T-helper 1 cell treated with Interleukin-12 subunit alpha and Interleukin-12 subunit beta and Interleukin-4 antibody, amounts not matched to agents 30 μg/mL and 1 μg/mL, for 36 hours (primary cell): Measurements from ENCODE around the gene DDN.

Source experiments
- H3K27ac Mint-ChIP-seq: one replicate; pipeline ENCODE4 v1.8.0; 2021; ENCODE audit warnings: mild to moderate bottlenecking, mixed read lengths
- H3K27me3 Mint-ChIP-seq: one replicate; pipeline ENCODE4 v1.8.0; 2021; ENCODE audit warnings: low read depth, mixed read lengths
- H3K36me3 Mint-ChIP-seq: one replicate; pipeline ENCODE4 v1.8.0; 2021; ENCODE audit warnings: low read depth, mixed read lengths
- H3K4me1 Mint-ChIP-seq: one replicate; pipeline ENCODE4 v1.8.0; 2021; ENCODE audit warnings: low read depth, mixed read lengths
- H3K4me3 Mint-ChIP-seq: one replicate; pipeline ENCODE4 v1.8.0; 2021; ENCODE audit warnings: mild to moderate bottlenecking, moderate library complexity, mixed read lengths
- H3K9me3 Mint-ChIP-seq: one replicate; pipeline ENCODE4 v1.8.0; 2021; ENCODE audit warnings: mixed read lengths

Gene DDN

GRCh38 chr12:49012739-49013138 is 13.6 kb upstream of the DDN start:
- Mint-ChIP-seq H3K36me3 (peaks cover 32% of the 10 kb centered on the region), H3K9me3 (no peaks in the 10 kb centered on the region), H3K27me3 (no peaks in the 10 kb centered on the region), H3K27ac (no peak overlapping the region), H3K4me1 (peaks cover 26% of the 10 kb centered on the region), H3K4me3 (no peak overlapping the region)

- Mint-ChIP-seq H3K36me3 (peaks cover 28% of the 10 kb centered on the region), H3K27me3 (no peaks in the 10 kb centered on the region), H3K4me1 (peaks cover 5% of the 10 kb centered on the region), H3K27ac (no peak overlapping the region), H3K9me3 (no peaks in the 10 kb centered on the region), H3K4me3 (no peak overlapping the region)
These were observed 11.0 kb upstream of the DDN start for GRCh38 chr12:49010092-49010668.

- Mint-ChIP-seq H3K27me3 (no peaks in the 10 kb centered on the region), H3K4me3 (no peak overlapping the region), H3K36me3 (peaks cover 37% of the 10 kb centered on the region), H3K4me1 (peaks cover 6% of the 10 kb centered on the region), H3K9me3 (no peaks in the 10 kb centered on the region), H3K27ac (no peak overlapping the region)
These were observed 9.8 kb upstream of the DDN start for GRCh38 chr12:49008943-49009342.

GRCh38 chr12:49000346-49000745 is 1.2 kb upstream of the DDN start:
- H3K4me3 Mint-ChIP-seq: peak overlapping the region; percentile 40
- peaks cover 22% of the 10 kb centered on the region for H3K4me1 Mint-ChIP-seq
- H3K27ac Mint-ChIP-seq: no peak overlapping the region
- H3K27me3 Mint-ChIP-seq: peaks cover 45% of the 10 kb centered on the region
- peaks cover 40% of the 10 kb centered on the region for H3K36me3 Mint-ChIP-seq
- no peaks in the 10 kb centered on the region for H3K9me3 Mint-ChIP-seq

GRCh38 chr12:48998497-48999353 is 450 bp downstream of the DDN start:
- Mint-ChIP-seq H3K9me3 (no peaks in the 10 kb centered on the region), H3K4me1 (peaks cover 25% of the 10 kb centered on the region), H3K27ac (no peak overlapping the region)

GRCh38 chr12:48997719-48998496 is 1.3 kb downstream of the DDN start:
- H3K4me1 Mint-ChIP-seq: peaks cover 25% of the 10 kb centered on the region
- peaks cover 67% of the 10 kb centered on the region for H3K27me3 Mint-ChIP-seq
- H3K36me3 Mint-ChIP-seq: peaks cover 26% of the 10 kb centered on the region
- peak overlapping the region; percentile 60 for H3K4me3 Mint-ChIP-seq
- no peaks in the 10 kb centered on the region for H3K9me3 Mint-ChIP-seq
- H3K27ac Mint-ChIP-seq: no peak overlapping the region

More at GRCh38 chr12:48998497-48999353, 450 bp downstream of the DDN start:
- peak overlapping the region; percentile 37 for H3K4me3 Mint-ChIP-seq
- peaks cover 31% of the 10 kb centered on the region for H3K36me3 Mint-ChIP-seq
- H3K27me3 Mint-ChIP-seq: peaks cover 60% of the 10 kb centered on the region

GRCh38 chr12:48996794-48997718 is 2.1 kb downstream of the DDN start:
- Mint-ChIP-seq H3K27ac (no peak overlapping the region), H3K4me1 (peaks cover 25% of the 10 kb centered on the region), H3K36me3 (peaks cover 17% of the 10 kb centered on the region), H3K4me3 (peak overlapping the region; percentile 60), H3K27me3 (peaks cover 73% of the 10 kb centered on the region), H3K9me3 (no peaks in the 10 kb centered on the region)

GRCh38 chr12:48995086-48995879 is 3.9 kb downstream of the DDN start:
- Mint-ChIP-seq H3K36me3 (peaks cover 5% of the 10 kb centered on the region), H3K27ac (no peak overlapping the region), H3K4me3 (peak overlapping the region; percentile 36), H3K9me3 (no peaks in the 10 kb centered on the region), H3K27me3 (peaks cover 73% of the 10 kb centered on the region), H3K4me1 (peaks cover 22% of the 10 kb centered on the region)

- peaks cover 19% of the 10 kb centered on the region for H3K4me1 Mint-ChIP-seq
- peak overlapping the region; percentile 36 for H3K4me3 Mint-ChIP-seq
- H3K36me3 Mint-ChIP-seq: peaks cover 2% of the 10 kb centered on the region
- peaks cover 72% of the 10 kb centered on the region for H3K27me3 Mint-ChIP-seq
- H3K27ac Mint-ChIP-seq: no peak overlapping the region
- H3K9me3 Mint-ChIP-seq: no peaks in the 10 kb centered on the region
These were observed 4.7 kb downstream of the DDN start for GRCh38 chr12:48994224-48995085.

GRCh38 chr12:48993787-48994186 is 5.4 kb downstream of the DDN start:
- H3K27me3 Mint-ChIP-seq: peaks cover 75% of the 10 kb centered on the region
- H3K36me3 Mint-ChIP-seq: peaks cover 2% of the 10 kb centered on the region
- no peak overlapping the region for H3K4me3 Mint-ChIP-seq
- no peak overlapping the region for H3K27ac Mint-ChIP-seq
- peaks cover 20% of the 10 kb centered on the region for H3K4me1 Mint-ChIP-seq
- H3K9me3 Mint-ChIP-seq: no peaks in the 10 kb centered on the region

- Mint-ChIP-seq H3K27me3 (peaks cover 78% of the 10 kb centered on the region), H3K36me3 (peaks cover 2% of the 10 kb centered on the region), H3K4me1 (peaks cover 19% of the 10 kb centered on the region), H3K9me3 (no peaks in the 10 kb centered on the region), H3K4me3 (no peak overlapping the region), H3K27ac (no peak overlapping the region)
These were observed 7.7 kb downstream of the DDN start for GRCh38 chr12:48991247-48992050.

GRCh38 chr12:48990552-48990951 is 8.6 kb downstream of the DDN start:
- peaks cover 2% of the 10 kb centered on the region for H3K36me3 Mint-ChIP-seq
- H3K4me3 Mint-ChIP-seq: no peak overlapping the region
- peaks cover 78% of the 10 kb centered on the region for H3K27me3 Mint-ChIP-seq
- H3K27ac Mint-ChIP-seq: no peak overlapping the region
- H3K9me3 Mint-ChIP-seq: no peaks in the 10 kb centered on the region
- peaks cover 17% of the 10 kb centered on the region for H3K4me1 Mint-ChIP-seq
